GM18519 (cell line): Measurements from ENCODE around the gene IARS1.

Experiments used
- ATAC-seq: cut with Tn5 transposase; IDR thresholded peaks from one replicate; pipeline ENCODE4 v1.9.1; 2021; ENCODE audit warnings: mild to moderate bottlenecking, moderate library complexity; ENCODE audit not compliant: unreplicated experiment, low FRiP score

The IARS1 gene

DNA sequence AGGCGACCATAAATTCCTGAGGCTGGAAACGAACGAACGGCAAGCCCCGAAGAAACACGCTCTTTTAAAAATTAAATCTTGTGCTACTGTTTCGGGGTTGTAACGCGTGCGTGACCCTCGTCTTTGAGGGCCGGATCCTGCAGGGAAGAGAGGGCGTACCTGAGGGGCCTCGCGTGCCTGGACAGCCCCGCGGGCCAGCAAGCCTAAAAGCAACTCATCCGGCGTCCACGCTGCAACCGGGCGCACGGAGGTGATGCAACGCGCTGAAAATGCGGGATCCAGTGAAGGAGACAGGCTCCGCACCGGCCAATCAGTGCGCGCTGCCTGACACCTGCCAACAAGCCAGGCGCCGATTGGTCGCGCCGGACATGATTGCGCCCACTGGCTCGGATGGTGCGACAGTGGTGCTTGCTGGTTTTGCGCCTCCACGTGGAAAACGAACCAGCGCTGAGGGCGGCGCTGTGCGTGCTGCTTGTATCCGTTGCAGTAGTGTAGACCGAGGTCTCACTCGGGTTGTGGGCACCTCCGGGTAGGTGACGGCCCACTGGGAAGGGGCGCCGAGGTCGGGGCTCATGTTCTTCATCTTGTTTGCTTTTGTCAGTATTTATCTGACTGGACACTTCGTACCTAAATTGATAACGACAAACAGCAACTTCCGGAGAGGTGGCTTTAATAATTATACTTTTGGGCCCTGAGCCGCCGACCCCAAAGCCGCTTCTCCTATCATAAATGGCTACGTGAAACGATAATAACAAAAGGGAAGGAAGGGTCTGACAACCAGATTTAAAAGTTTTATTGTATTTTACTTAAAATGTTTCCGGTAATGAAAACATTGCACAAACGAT, at the start of gene IARS1:
TSS of gene IARS1 (minus strand) at position 246 of the 845 bp plus-strand sequence. CDS start 4,278 bp downstream, outside the sequence.
- ATAC-seq, result peak; percentile 89

- ATAC-seq, result no peak
Observed at GRCh38 chr9:92342825-92343488, 49.5 kb upstream of the IARS1 start.

DNA sequence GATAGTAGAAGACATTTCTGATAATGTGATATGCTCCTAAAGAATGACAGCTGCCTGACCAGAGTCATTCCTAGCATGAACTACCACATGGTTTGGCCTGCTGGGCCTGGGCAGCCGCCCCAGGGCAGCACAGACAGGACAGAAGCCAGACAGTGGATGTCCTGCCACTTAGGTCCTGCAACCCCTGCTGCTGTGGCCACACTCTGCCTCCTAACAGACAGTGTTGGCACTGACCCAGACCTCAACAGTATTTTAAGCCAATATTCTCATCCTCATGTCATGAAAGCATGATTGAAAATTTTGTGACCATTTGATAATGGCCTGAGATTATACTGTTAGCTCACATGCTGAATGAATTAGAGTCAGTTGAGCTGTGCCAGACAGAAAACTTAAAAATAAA, 48.1 kb upstream of the IARS1 start:
- ATAC-seq, result no peak

DNA sequence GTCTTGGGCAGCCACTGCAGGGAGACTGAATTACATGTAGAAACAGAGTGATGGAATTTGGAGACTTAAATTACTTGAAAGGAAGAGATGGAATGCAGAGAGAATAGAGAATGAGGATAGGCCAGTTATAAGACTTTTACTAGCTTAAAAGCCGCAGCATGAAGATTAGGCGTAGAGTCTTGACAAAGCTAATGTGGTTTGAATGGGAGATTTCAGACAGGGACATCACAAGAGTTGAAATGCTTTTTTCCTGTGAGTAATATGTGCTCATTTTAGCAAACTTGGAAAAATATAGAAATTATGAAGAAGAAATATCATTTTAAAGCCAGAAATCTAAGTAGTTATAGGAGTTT, 39.8 kb upstream of the IARS1 start:
- ATAC-seq, result no peak

DNA sequence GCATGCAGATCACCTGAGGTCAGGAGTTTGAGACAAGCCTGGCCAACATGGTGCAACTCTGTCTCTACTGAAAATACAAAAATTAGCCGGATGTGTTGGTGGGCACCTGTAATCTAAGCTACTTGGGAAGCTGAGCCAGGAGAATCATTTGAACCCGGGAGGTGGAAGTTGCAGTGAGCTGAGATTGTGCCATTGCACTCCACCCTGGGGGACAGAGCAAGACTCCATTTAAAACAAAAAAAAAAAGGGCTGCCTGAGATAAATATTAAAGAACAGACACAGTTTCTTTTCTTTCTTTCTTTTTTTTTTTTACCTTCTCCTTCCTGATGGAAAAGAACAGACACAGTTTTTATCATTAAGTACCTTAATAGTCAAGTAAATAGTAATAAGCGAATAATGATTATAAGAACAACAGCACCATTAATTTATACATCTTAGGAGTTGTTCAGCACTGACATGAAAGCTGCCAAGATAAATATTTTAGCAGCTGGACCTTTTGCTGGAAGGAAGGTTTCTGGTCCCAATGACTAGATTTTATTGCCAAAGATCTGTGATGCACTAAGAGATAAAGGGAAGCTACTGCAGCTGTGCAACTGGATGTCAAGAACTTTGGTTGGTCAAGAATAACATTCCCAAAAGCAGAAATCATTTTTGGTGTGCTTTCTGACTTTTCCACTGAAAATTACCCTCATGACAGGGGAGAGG, 39.2 kb upstream of the IARS1 start:
- ATAC-seq, result no peak

GRCh38 chr9:92328225-92328624, 34.7 kb upstream of the IARS1 start:
- no peak for ATAC-seq

- ATAC-seq, result no peak
Observed at GRCh38 chr9:92327283-92327850, 33.9 kb upstream of the IARS1 start.

DNA sequence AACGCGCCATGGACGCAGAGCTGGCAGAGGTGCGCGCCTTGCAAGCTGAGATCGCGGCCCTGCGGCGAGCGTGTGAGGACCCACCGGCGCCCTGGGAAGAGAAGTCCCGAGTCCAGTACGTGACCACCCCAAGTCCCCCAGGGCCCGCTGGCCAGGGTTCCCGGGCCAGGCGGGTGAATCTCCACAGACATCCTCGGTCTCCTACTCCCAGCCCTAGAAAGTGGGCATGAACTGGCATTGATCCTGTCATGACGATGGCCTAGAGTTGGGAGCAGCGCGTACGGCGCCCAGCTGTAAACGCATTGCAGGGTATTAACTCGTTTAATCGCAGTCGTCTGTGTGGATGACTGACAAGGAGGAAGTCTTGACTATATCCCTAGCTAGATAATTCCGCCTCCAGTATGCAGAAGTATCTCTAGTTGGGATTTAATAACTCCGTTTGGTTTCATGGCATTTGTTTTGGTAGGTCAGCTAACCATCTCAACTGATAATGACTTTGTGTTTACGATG, 32.5 kb upstream of the IARS1 start:
- ATAC-seq, result no peak

GRCh38 chr9:92325269-92325990, 31.9 kb upstream of the IARS1 start, which contains the start of the genes CENPP and NOL8:
TSS of gene CENPP (plus strand) at chr9:92325953.
TSS of gene NOL8 (minus strand) at chr9:92325350. CDS start at chr9:92324161, 1,189 bp downstream.
- ATAC-seq, result peak; percentile 68

- ATAC-seq, result no peak
Observed at GRCh38 chr9:92324889-92325268, 31.4 kb upstream of the IARS1 start.

GRCh38 chr9:92324431-92324830, 30.9 kb upstream of the IARS1 start:
- ATAC-seq, result no peak

- no peak for ATAC-seq
Observed at GRCh38 chr9:92315456-92315855, 22.0 kb upstream of the IARS1 start.

DNA sequence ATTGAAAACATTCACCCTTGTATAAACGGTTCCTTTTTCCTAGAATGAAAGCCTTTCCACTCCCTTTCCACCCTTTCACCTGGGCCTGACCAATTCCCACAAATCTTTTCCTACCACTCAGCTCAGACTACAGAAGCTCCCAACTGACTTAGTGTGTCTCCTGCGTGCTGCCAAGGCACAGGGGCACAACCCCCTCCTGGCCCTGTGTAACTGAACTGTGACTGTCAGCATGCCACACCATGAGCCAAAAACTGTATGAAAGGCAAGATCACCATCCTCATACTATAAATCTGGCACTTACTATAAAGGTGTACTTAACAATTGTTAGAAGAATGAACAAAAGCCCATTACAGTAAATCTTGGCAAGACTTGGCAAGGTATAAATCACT, 20.1 kb upstream of the IARS1 start:
- no peak for ATAC-seq

- ATAC-seq, result no peak
Observed at GRCh38 chr9:92312887-92313623, 19.6 kb upstream of the IARS1 start.

DNA sequence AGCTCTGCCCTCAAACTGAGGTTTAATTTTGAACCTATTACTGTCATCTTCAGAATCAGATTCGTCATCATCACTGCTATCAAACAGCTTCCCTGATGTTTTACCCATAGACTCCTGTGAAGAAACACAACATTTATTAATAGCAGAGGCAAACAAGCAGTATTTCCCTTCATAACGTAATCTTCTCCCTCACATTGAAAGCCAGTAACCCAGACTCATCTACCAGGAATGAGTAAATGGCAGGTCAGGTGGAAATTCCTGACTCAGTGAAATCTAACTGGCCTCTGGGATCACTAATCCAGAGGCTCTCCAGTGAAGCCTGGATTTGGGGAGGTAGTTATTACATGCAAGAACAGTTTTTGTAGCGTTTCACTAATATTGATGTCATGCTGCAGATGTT, 17.1 kb upstream of the IARS1 start:
- no peak for ATAC-seq

- no peak for ATAC-seq
Observed at GRCh38 chr9:92308893-92309292, 15.4 kb upstream of the IARS1 start.

DNA sequence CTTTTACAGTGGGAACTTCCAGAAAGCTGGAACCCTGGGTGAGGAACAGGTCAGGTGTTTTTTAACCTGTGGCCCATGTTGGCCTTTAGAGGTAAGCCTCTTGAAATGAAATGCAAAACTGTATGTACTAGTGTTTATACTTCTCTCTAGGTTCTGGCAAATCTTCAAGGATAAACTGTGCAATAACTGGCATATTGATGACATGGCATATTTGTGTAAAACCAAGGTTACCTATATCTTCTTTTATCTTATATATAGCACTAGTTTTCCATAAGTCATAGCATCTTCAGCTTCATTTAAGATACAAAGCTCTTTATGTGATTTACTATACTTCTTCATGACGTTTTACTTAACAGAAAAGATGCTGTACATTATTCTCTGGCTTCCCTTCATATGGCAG, 7.4 kb upstream of the IARS1 start:
- no peak for ATAC-seq

GRCh38 chr9:92299116-92299515, 5.6 kb upstream of the IARS1 start:
- no peak for ATAC-seq

DNA sequence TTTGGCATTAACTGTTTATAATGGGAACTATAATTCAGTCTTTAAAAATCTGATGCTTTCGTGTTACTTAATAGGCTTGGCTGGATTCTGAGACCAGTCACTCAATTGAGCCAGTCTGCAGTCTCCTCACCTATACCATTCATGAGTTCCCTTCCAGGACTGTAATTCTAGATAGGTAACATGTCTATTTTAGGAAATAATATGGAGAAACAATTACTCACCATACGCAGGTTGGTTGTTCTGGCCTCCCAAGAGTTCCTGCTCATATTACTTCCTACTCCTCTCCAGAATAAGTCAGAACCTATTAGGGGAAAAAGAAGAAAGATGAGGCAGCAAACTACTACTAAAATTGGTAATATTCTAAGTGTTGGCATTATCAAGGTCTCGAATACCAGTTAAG, 4.5 kb upstream of the IARS1 start:
- no peak for ATAC-seq
